Calu3 (cell line): ENCODE data around the gene OR6J1. TPM values are rescaled to one million over a fixed set of nuclear protein-coding genes. Genes with fewer than 3 reads are reported as not detected.

Source experiments
- BruUV-seq: library from RNA; stranded (reverse); fragments of 400-500 nt; replicated peaks from 2 replicates; lab custom pipeline; 2021; lab: Mats Ljungman, UMichigan
- CTCF ChIA-PET: fragments of 300-600 bp; sonication (Branson Sonifier 250); formaldehyde crosslinking; loops from one replicate; lab custom pipeline; 2022; ENCODE audit warnings: antibody characterized with exemption; lab: Charles Lee
- DNase-seq: peaks from one replicate; pipeline ENCODE4 v3.0.0; 2022
- H3K27ac Mint-ChIP-seq: one replicate; pipeline ENCODE4 v1.8.0; 2022; ENCODE audit warnings: mixed read lengths; ENCODE audit not compliant: unreplicated experiment
- H3K27me3 Mint-ChIP-seq: one replicate; pipeline ENCODE4 v1.8.0; 2022; ENCODE audit warnings: mixed read lengths; ENCODE audit not compliant: unreplicated experiment
- H3K36me3 Mint-ChIP-seq: one replicate; pipeline ENCODE4 v1.8.0; 2022; ENCODE audit warnings: mild to moderate bottlenecking, moderate library complexity, mixed read lengths; ENCODE audit not compliant: insufficient read depth, unreplicated experiment
- H3K4me1 Mint-ChIP-seq: one replicate; pipeline ENCODE4 v1.8.0; 2022; ENCODE audit warnings: mild to moderate bottlenecking, low read depth, mixed read lengths; ENCODE audit not compliant: unreplicated experiment
- H3K4me3 Mint-ChIP-seq: one replicate; pipeline ENCODE4 v1.8.0; 2022; ENCODE audit warnings: mild to moderate bottlenecking, low read depth, moderate library complexity, mixed read lengths; ENCODE audit not compliant: unreplicated experiment
- H3K9me3 Mint-ChIP-seq: one replicate; pipeline ENCODE4 v1.8.0; 2022; ENCODE audit warnings: low read depth, mixed read lengths; ENCODE audit not compliant: unreplicated experiment
- CTCF ChIP-seq: fragments of 200-600 bp; IDR thresholded peaks from one replicate; pipeline ENCODE4 v1.8.0; 2022; ENCODE audit warnings: antibody characterized with exemption; ENCODE audit not compliant: unreplicated experiment
- intact Hi-C: fragments of 100-400 bp; cut with micrococcal nuclease; formaldehyde crosslinking; loops from one replicate; pipeline ENCODE4 v1.10.0; 2022; ENCODE audit not compliant: unreplicated experiment
- total RNA-seq: library from RNA; stranded (reverse); gene quantifications from 2 replicates; pipeline ENCODE4 v1.2.3, GENCODE V29; 2022

Gene OR6J1
- total RNA-seq, 1 experiment from 2014 or later = not detected

GRCh38 chr14:22587247-22587646 is 56.9 kb downstream of the OR6J1 start:
- peaks cover 31% of the 10 kb centered on the region for H3K36me3 Mint-ChIP-seq
- H3K9me3 Mint-ChIP-seq = no peaks in the 10 kb centered on the region
- CTCF ChIA-PET = no interaction called here
- peaks cover 17% of the 10 kb centered on the region for H3K4me1 Mint-ChIP-seq
- no peak for TF ChIP-seq CTCF
- no TSS peak for BruUV-seq
- no peak overlapping the region for H3K4me3 Mint-ChIP-seq
- intact Hi-C loops = no loop called here
- no peak for DNase-seq
- H3K27me3 Mint-ChIP-seq = no peaks in the 10 kb centered on the region
- no peak overlapping the region for H3K27ac Mint-ChIP-seq

GRCh38 chr14:22583994-22584393 is 60.2 kb downstream of the OR6J1 start:
- Mint-ChIP-seq H3K27ac (no peak overlapping the region), H3K9me3 (no peaks in the 10 kb centered on the region), H3K36me3 (peaks cover 35% of the 10 kb centered on the region), H3K4me1 (peaks cover 17% of the 10 kb centered on the region), H3K4me3 (no peak overlapping the region), H3K27me3 (no peaks in the 10 kb centered on the region)
- CTCF ChIA-PET = no interaction called here
- BruUV-seq = no TSS peak
- intact Hi-C loops = no loop called here
- no peak for DNase-seq
- TF ChIP-seq CTCF = no peak

Other genes starting within 250 kb of the OR6J1 start
- 196 and 197 TPM in 2 replicates for gene DAD1, start 55.1 kb downstream of the OR6J1 start, total RNA-seq
- 11.2 and 11.6 TPM in 2 replicates for gene ABHD4, start 46.1 kb downstream of the OR6J1 start, total RNA-seq
- 76.5 and 83.3 TPM in 2 replicates for gene OXA1L, start 122.3 kb upstream of the OR6J1 start, total RNA-seq
- gene SLC7A7, start 171.1 kb upstream of the OR6J1 start, total RNA-seq = 8.7 and 10.2 TPM in 2 replicates
- 110 and 111 TPM in 2 replicates for gene MRPL52, start 185.5 kb upstream of the OR6J1 start, total RNA-seq
- 7.8 and 10.5 TPM in 2 replicates for gene MMP14, start 192.2 kb upstream of the OR6J1 start, total RNA-seq
- 112 and 121 TPM in 2 replicates for gene LRP10, start 227.4 kb upstream of the OR6J1 start, total RNA-seq
- 0.85 and 1.0 TPM in 2 replicates for gene REM2, start 238.9 kb upstream of the OR6J1 start, total RNA-seq